GM23338 (cell line): ENCODE results near the gene TMEM225B. TPM values are rescaled to one million over a fixed set of nuclear protein-coding genes. Genes with fewer than 3 reads are reported as not detected.

ENCODE experiments used
- ATAC-seq: fragments of 200-7000 bp; cut with Tn5 transposase; 3 replicates; pipeline ENCODE4 v1.9.1; 2020
- DNase-seq: peaks from one replicate; pipeline ENCODE4 v3.0.0-alpha.2; 2015; ENCODE audit warnings: low spot score
- H2AFZ ChIP-seq: fragments of 200-600 bp; sonication (generic); 2 replicates; pipeline ENCODE4 v1.8.0; 2016; ENCODE audit warnings: antibody characterized with exemption, mild to moderate bottlenecking, moderate library complexity
- H3F3A ChIP-seq: fragments of 200-600 bp; sonication (generic); replicated peaks from 2 replicates; pipeline ENCODE4 v1.8.0; 2017; ENCODE audit warnings: antibody characterized with exemption, mixed run types, low read depth
- H3K27ac ChIP-seq: fragments of 200-600 bp; sonication (generic); 2 replicates; pipeline ENCODE4 v1.6.1; 2016; ENCODE audit warnings: low read depth
- H3K27me3 ChIP-seq: fragments of 200-600 bp; sonication (generic); 2 replicates; pipeline ENCODE4 v1.8.0; 2016; ENCODE audit warnings: mild to moderate bottlenecking, mixed run types, moderate library complexity; ENCODE audit not compliant: insufficient read depth
- H3K36me3 ChIP-seq: fragments of 200-600 bp; sonication (generic); 2 replicates; pipeline ENCODE4 v1.8.0; 2016; ENCODE audit warnings: mild to moderate bottlenecking; ENCODE audit not compliant: insufficient read depth
- H3K4me1 ChIP-seq: fragments of 200-600 bp; sonication (generic); 2 replicates; pipeline ENCODE4 v1.8.0; 2016; ENCODE audit warnings: mild to moderate bottlenecking, moderate library complexity; ENCODE audit not compliant: insufficient read depth
- H3K4me2 ChIP-seq: fragments of 200-600 bp; sonication (generic); 2 replicates; pipeline ENCODE4 v1.7.1; 2017; ENCODE audit warnings: mixed run types
- H3K4me3 ChIP-seq: fragments of 200-600 bp; sonication (generic); 2 replicates; pipeline ENCODE4 v1.6.1; 2016; ENCODE audit warnings: mixed run types
- H3K79me2 ChIP-seq: fragments of 200-600 bp; sonication (generic); replicated peaks from 2 replicates; pipeline ENCODE4 v1.8.0; 2017; ENCODE audit warnings: mild to moderate bottlenecking; ENCODE audit not compliant: insufficient read depth
- H3K9me2 ChIP-seq: fragments of 200-600 bp; sonication (generic); 2 replicates; pipeline ENCODE4 v1.8.0; 2017; ENCODE audit not compliant: insufficient read depth
- H4K20me1 ChIP-seq: fragments of 200-600 bp; sonication (generic); replicated peaks from 2 replicates; pipeline ENCODE4 v1.8.0; 2017; ENCODE audit warnings: mild to moderate bottlenecking; ENCODE audit not compliant: insufficient read depth
- H3K27ac Mint-ChIP-seq: 2 replicates; pipeline ENCODE4 v1.8.0; 2020; ENCODE audit warnings: inconsistent platforms, mild to moderate bottlenecking, moderate library complexity, mixed read lengths
- H3K27me3 Mint-ChIP-seq: 3 replicates; pipeline ENCODE4 v1.8.0; 2022; ENCODE audit warnings: low read depth, mild to moderate bottlenecking, moderate library complexity, mixed read lengths, inconsistent platforms; ENCODE audit not compliant: insufficient read depth, poor library complexity
- H3K36me3 Mint-ChIP-seq: 3 replicates; pipeline ENCODE4 v1.8.0; 2021; ENCODE audit warnings: low read depth, mild to moderate bottlenecking, inconsistent platforms, moderate library complexity, mixed read lengths
- H3K4me1 Mint-ChIP-seq: 3 replicates; pipeline ENCODE4 v1.8.0; 2020; ENCODE audit warnings: mild to moderate bottlenecking, inconsistent platforms, mixed read lengths
- H3K4me3 Mint-ChIP-seq: 3 replicates; pipeline ENCODE4 v1.8.0; 2021; ENCODE audit warnings: moderate library complexity, mild to moderate bottlenecking, inconsistent platforms, mixed read lengths
- H3K9me3 Mint-ChIP-seq: 3 replicates; pipeline ENCODE4 v1.8.0; 2020; ENCODE audit warnings: moderate library complexity, mild to moderate bottlenecking, inconsistent platforms, mixed read lengths
- CREB1 ChIP-seq: fragments of 250-450 bp; sonication (Bioruptor Pico); IDR thresholded peaks from 2 replicates; pipeline ENCODE4 v1.5.0; 2020; ENCODE audit warnings: low read depth, mild to moderate bottlenecking, moderate library complexity
- EZH2 ChIP-seq: fragments of 200-600 bp; sonication (generic); IDR thresholded peaks from one replicate; pipeline ENCODE4 v1.8.0; 2017; ENCODE audit warnings: antibody characterized with exemption, mild to moderate bottlenecking, low read depth; ENCODE audit not compliant: unreplicated experiment
- EZH2phosphoT487 ChIP-seq: fragments of 200-600 bp; sonication (generic); IDR thresholded peaks from one replicate; pipeline ENCODE4 v1.8.1; 2018; ENCODE audit warnings: antibody characterized with exemption; ENCODE audit not compliant: unreplicated experiment
- JUNB ChIP-seq: IDR thresholded peaks from one replicate; pipeline ENCODE4 v1.6.1; 2016; ENCODE audit warnings: antibody characterized with exemption; ENCODE audit not compliant: unreplicated experiment
- NANOG ChIP-seq: IDR thresholded peaks from 2 replicates; pipeline ENCODE4 v1.6.1; 2016; ENCODE audit warnings: antibody characterized with exemption, borderline replicate concordance
- POLR2AphosphoS5 ChIP-seq: IDR thresholded peaks from 2 replicates; pipeline ENCODE4 v1.6.1; 2016; ENCODE audit warnings: antibody characterized with exemption, low read depth
- STAT1 ChIP-seq: IDR thresholded peaks from one replicate; pipeline ENCODE4 v1.6.1; 2016; ENCODE audit warnings: antibody characterized with exemption; ENCODE audit not compliant: unreplicated experiment
- ZNF114 ChIP-seq: fragments of 250-450 bp; sonication (Bioruptor Pico); IDR thresholded peaks from 2 replicates; pipeline ENCODE4 v1.5.0; 2020; ENCODE audit warnings: mild to moderate bottlenecking, moderate library complexity
- ZNF331 ChIP-seq: fragments of 250-450 bp; sonication (Bioruptor Pico); IDR thresholded peaks from 2 replicates; pipeline ENCODE4 v1.5.0; 2020; ENCODE audit warnings: low read depth, mild to moderate bottlenecking, moderate library complexity
- polyA plus RNA-seq: library from polyadenylated mRNA; unstranded; fragments of >200 nt; fragmentation: Nextera tagmentation; extraction: Ambion mirVana; gene quantifications from 2 replicates; pipeline ENCODE4 v1.2.1, GENCODE V29; 2016
- total RNA-seq: library from RNA; depleted of rRNA; stranded (reverse); fragments of >200 nt; shearing (Covaris generic); gene quantifications from 2 replicates; pipeline ENCODE4 v1.2.3, GENCODE V29; 2014
- TF ChIP-seq, protein P1 (sequence below): fragments of 250-450 bp; sonication (Bioruptor Pico); IDR thresholded peaks from 2 replicates; pipeline ENCODE4 v1.5.0; 2020; ENCODE audit warnings: mild to moderate bottlenecking, moderate library complexity
- TF ChIP-seq, protein P2 (sequence below), 2 experiments: fragments of 200-600 bp in 1 of 2; sonication (generic) in 1 of 2; conservative IDR thresholded peaks; 2 replicates each; pipeline versions ENCODE4 v1.5.1 to v1.6.1; 2016 to 2017; ENCODE audit warnings: antibody characterized with exemption in 2 of 2, low read depth in 2 of 2, mild to moderate bottlenecking in 2 of 2, moderate library complexity in 1 of 2
- TF ChIP-seq, protein P3 (sequence below): IDR thresholded peaks from 2 replicates; pipeline ENCODE4 v1.6.1; 2016; ENCODE audit warnings: antibody characterized with exemption

Gene TMEM225B
- total and polyA plus RNA-seq, 2 experiments from 2014 or later, result 0.45 TPM; not detected in 1

DNA sequence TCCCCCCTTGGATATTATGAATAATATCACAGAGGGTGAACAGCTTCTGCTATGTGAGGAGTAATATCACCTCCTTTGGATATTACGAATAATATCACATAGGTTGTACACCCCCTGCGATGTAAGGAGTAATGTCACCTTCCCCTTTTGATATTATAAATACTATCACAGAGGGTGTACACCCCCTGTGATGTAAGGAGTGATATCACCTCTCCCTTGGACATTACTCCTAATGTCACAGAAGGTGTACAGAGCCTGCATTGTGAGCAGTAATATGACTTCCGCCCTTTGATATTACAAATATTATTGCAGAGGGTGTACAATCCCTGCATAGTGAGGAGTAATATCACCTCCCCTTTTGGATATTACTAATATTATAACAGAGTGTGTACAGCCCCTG is 9.2 kb upstream of the TMEM225B start (continued):
- no peak for TF ChIP-seq POLR2AphosphoS5
- TF ChIP-seq JUNB, result no peak
- TF ChIP-seq EZH2phosphoT487, result no peak
- no peak for TF ChIP-seq NANOG

DNA sequence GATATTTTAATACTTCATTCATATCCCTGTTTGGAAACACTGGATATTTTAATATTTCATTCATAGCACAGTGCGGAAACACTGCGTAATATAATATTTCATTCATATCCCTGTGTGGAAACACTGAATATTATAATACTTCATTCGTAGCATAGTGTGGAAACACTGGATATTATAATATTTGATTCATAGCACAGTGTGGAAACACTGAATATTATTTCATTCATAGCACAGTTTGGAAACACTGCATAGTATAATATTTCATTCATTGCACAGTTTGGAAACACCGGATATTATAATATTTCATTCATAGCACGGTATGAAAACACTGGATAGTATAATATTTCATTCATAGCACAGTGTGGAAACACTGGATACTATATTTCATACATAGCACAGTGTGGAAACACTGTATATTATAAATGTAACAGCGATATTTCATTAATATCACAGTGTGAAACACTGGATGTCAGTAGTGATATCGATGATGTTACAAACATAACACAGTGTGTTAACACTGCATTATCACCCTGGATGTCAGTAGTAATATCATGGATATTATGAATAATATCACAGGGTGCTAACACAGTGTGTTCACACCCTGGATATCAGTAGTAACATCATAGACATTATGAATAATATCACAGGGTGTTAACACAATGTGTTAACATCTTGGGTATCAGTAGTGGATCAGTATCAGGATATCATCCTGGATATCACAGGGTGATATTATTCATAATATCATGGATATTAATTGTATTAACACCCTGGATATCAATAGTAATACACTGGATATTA is 2.9 kb upstream of the TMEM225B start:
- H3K36me3 ChIP-seq, result 0 out of 2 replicates have a peak, but pooled peaks cover 4% of the 10 kb centered on the region
- H3K27ac ChIP-seq, result no peak overlapping the region
- H3K9me2 ChIP-seq, result no peaks in the 10 kb centered on the region
- H3K4me2 ChIP-seq, result no peak overlapping the region
- no peaks in the 10 kb centered on the region for H3K36me3 Mint-ChIP-seq
- H3K79me2 ChIP-seq, result no peaks in the 10 kb centered on the region
- H3F3A ChIP-seq, result peaks cover 8% of the 10 kb centered on the region
- no peak overlapping the region for H2AFZ ChIP-seq
- H3K27ac Mint-ChIP-seq, result no peak overlapping the region
- no peaks in the 10 kb centered on the region for H3K27me3 Mint-ChIP-seq
- H3K4me1 Mint-ChIP-seq, result no peaks in the 10 kb centered on the region
- ATAC-seq, result no peak
- H3K4me3 Mint-ChIP-seq, result no peak overlapping the region
- H3K4me1 ChIP-seq, result no peaks in the 10 kb centered on the region
- no peaks in the 10 kb centered on the region for H4K20me1 ChIP-seq
- H3K9me3 Mint-ChIP-seq, result no peaks in the 10 kb centered on the region
- no peaks in the 10 kb centered on the region for H3K27me3 ChIP-seq
- no peak overlapping the region for H3K4me3 ChIP-seq
- no peak for DNase-seq
- no peak for TF ChIP-seq JUNB
- no peak for TF ChIP-seq NANOG
- no peak for TF ChIP-seq ZNF331
- TF ChIP-seq CREB1 (CRISPR knock-in tag), result no peak
- TF ChIP-seq, protein P1, sequence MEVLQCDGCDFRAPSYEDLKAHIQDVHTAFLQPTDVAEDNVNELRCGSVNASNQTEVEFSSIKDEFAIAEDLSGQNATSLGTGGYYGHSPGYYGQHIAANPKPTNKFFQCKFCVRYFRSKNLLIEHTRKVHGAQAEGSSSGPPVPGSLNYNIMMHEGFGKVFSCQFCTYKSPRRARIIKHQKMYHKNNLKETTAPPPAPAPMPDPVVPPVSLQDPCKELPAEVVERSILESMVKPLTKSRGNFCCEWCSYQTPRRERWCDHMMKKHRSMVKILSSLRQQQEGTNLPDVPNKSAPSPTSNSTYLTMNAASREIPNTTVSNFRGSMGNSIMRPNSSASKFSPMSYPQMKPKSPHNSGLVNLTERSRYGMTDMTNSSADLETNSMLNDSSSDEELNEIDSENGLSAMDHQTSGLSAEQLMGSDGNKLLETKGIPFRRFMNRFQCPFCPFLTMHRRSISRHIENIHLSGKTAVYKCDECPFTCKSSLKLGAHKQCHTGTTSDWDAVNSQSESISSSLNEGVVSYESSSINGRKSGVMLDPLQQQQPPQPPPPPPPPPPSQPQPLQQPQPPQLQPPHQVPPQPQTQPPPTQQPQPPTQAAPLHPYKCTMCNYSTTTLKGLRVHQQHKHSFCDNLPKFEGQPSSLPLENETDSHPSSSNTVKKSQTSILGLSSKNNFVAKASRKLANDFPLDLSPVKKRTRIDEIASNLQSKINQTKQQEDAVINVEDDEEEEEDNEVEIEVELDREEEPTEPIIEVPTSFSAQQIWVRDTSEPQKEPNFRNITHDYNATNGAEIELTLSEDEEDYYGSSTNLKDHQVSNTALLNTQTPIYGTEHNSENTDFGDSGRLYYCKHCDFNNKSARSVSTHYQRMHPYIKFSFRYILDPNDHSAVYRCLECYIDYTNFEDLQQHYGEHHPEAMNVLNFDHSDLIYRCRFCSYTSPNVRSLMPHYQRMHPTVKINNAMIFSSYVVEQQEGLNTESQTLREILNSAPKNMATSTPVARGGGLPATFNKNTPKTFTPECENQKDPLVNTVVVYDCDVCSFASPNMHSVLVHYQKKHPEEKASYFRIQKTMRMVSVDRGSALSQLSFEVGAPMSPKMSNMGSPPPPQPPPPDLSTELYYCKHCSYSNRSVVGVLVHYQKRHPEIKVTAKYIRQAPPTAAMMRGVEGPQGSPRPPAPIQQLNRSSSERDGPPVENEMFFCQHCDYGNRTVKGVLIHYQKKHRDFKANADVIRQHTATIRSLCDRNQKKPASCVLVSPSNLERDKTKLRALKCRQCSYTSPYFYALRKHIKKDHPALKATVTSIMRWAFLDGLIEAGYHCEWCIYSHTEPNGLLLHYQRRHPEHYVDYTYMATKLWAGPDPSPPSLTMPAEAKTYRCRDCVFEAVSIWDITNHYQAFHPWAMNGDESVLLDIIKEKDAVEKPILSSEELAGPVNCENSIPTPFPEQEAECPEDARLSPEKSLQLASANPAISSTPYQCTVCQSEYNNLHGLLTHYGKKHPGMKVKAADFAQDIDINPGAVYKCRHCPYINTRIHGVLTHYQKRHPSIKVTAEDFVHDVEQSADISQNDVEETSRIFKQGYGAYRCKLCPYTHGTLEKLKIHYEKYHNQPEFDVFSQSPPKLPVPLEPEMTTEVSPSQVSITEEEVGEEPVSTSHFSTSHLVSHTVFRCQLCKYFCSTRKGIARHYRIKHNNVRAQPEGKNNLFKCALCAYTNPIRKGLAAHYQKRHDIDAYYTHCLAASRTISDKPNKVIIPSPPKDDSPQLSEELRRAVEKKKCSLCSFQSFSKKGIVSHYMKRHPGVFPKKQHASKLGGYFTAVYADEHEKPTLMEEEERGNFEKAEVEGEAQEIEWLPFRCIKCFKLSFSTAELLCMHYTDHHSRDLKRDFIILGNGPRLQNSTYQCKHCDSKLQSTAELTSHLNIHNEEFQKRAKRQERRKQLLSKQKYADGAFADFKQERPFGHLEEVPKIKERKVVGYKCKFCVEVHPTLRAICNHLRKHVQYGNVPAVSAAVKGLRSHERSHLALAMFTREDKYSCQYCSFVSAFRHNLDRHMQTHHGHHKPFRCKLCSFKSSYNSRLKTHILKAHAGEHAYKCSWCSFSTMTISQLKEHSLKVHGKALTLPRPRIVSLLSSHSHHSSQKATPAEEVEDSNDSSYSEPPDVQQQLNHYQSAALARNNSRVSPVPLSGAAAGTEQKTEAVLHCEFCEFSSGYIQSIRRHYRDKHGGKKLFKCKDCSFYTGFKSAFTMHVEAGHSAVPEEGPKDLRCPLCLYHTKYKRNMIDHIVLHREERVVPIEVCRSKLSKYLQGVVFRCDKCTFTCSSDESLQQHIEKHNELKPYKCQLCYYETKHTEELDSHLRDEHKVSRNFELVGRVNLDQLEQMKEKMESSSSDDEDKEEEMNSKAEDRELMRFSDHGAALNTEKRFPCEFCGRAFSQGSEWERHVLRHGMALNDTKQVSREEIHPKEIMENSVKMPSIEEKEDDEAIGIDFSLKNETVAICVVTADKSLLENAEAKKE (CRISPR knock-in tag), result no peak
- TF ChIP-seq EZH2, result no peak
- TF ChIP-seq, protein P2, sequence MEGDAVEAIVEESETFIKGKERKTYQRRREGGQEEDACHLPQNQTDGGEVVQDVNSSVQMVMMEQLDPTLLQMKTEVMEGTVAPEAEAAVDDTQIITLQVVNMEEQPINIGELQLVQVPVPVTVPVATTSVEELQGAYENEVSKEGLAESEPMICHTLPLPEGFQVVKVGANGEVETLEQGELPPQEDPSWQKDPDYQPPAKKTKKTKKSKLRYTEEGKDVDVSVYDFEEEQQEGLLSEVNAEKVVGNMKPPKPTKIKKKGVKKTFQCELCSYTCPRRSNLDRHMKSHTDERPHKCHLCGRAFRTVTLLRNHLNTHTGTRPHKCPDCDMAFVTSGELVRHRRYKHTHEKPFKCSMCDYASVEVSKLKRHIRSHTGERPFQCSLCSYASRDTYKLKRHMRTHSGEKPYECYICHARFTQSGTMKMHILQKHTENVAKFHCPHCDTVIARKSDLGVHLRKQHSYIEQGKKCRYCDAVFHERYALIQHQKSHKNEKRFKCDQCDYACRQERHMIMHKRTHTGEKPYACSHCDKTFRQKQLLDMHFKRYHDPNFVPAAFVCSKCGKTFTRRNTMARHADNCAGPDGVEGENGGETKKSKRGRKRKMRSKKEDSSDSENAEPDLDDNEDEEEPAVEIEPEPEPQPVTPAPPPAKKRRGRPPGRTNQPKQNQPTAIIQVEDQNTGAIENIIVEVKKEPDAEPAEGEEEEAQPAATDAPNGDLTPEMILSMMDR (conservative IDR thresholded peaks at IDR 0.05; ENCODE audit: low read depth in 2 of 2), result no peak
- TF ChIP-seq EZH2phosphoT487, result no peak
- no peak for TF ChIP-seq STAT1
- TF ChIP-seq POLR2AphosphoS5, result no peak
- TF ChIP-seq ZNF114, result no peak
- TF ChIP-seq, protein P3, sequence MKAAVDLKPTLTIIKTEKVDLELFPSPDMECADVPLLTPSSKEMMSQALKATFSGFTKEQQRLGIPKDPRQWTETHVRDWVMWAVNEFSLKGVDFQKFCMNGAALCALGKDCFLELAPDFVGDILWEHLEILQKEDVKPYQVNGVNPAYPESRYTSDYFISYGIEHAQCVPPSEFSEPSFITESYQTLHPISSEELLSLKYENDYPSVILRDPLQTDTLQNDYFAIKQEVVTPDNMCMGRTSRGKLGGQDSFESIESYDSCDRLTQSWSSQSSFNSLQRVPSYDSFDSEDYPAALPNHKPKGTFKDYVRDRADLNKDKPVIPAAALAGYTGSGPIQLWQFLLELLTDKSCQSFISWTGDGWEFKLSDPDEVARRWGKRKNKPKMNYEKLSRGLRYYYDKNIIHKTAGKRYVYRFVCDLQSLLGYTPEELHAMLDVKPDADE, result no peak
